ENCODE results near the gene BLOC1S3.

Gene BLOC1S3

DNA sequence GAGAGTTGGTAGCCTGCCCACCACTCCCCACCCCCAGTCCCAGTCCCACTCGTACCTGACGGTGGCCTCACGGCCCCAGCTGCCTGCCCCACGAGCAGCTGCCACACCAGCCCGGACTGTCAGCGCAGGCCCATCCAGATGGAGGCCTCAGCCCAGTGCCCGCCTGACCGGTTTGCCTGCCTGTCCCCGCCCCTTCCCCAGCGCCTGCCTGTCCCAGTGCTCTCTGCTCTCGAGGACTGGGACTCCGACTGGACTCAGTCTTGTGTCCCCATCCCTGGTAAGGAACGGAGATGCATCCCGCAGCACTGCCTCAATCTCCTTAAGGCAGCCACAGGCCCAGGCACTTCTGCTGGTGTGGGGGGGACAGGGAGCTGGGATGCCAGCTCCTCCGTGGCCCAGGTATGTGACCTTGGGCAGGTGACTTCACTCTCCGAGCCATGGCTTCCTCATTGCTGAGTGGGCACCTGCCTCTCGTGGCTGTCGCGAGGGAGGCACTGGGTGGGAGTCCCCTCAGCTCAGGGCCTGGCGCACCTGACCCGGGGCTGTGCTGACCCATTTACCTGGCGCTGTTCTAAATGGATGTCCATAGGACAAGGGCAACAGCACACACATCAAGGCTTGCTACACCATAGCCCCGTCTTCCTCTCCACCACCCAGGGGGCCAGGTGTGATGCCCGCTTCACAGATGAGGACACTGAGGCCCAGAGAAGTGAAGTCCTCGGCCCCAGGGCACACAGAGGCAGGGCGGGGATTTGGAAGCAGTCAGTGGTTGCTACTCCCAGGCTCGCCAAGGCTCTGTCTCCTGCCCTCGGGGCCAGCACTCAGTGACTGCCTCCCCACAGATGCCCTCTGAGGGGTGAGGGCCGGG, 17.5 kb upstream of the BLOC1S3 start, which contains the start of gene NKPD1:
Gene NKPD1 (minus strand): TSS at position 113 of the 868 bp plus-strand sequence. CDS start 832 bp downstream, outside the sequence.
- ATAC-seq (ENCODE audit: insufficient read depth, low read depth) (no peak), DNase-seq (no peak)
- Histone ChIP-seq H3K36me3 (ENCODE audit: insufficient read depth, low read length) (no peaks in the 10 kb centered on the region), H3K79me2 (ENCODE audit: insufficient read depth, low read length) (no peaks in the 10 kb centered on the region), H3K9me3 (ENCODE audit: insufficient read depth, low read length, severe bottlenecking) (no peaks in the 10 kb centered on the region), H3K27ac (ENCODE audit: low read length) (no peak within 1 kb of the TSS), H4K20me1 (ENCODE audit: insufficient read depth, low read length) (peaks cover 6% of the 10 kb centered on the region), H3K4me1 (ENCODE audit: insufficient read depth, low read length) (no peaks in the 10 kb centered on the region), H2AFZ (ENCODE audit: low read depth, low read length) (no peak within 1 kb of the TSS), H3K9ac (ENCODE audit: low read depth, low read length) (no peak within 1 kb of the TSS), H3K4me2 (ENCODE audit: insufficient read depth, low read length) (no peak within 1 kb of the TSS), H3K4me3 (ENCODE audit: low read depth in 1 of 2, low read length in 2 of 2) (no peak within 1 kb of the TSS), H3K27me3 (ENCODE audit: insufficient read depth, low read length, poor library complexity) (no peaks in the 10 kb centered on the region)
- TF ChIP-seq, protein P1, sequence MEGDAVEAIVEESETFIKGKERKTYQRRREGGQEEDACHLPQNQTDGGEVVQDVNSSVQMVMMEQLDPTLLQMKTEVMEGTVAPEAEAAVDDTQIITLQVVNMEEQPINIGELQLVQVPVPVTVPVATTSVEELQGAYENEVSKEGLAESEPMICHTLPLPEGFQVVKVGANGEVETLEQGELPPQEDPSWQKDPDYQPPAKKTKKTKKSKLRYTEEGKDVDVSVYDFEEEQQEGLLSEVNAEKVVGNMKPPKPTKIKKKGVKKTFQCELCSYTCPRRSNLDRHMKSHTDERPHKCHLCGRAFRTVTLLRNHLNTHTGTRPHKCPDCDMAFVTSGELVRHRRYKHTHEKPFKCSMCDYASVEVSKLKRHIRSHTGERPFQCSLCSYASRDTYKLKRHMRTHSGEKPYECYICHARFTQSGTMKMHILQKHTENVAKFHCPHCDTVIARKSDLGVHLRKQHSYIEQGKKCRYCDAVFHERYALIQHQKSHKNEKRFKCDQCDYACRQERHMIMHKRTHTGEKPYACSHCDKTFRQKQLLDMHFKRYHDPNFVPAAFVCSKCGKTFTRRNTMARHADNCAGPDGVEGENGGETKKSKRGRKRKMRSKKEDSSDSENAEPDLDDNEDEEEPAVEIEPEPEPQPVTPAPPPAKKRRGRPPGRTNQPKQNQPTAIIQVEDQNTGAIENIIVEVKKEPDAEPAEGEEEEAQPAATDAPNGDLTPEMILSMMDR (IDR thresholded peaks at IDR 0.05; ENCODE audit: borderline replicate concordance, extremely low read depth, low read length, poor library complexity, severe bottlenecking), result no peak
- TF ChIP-seq EZH2 (IDR thresholded peaks at IDR 0.05; ENCODE audit: borderline replicate concordance, low read depth, low read length, severe bottlenecking), result no peak

DNA sequence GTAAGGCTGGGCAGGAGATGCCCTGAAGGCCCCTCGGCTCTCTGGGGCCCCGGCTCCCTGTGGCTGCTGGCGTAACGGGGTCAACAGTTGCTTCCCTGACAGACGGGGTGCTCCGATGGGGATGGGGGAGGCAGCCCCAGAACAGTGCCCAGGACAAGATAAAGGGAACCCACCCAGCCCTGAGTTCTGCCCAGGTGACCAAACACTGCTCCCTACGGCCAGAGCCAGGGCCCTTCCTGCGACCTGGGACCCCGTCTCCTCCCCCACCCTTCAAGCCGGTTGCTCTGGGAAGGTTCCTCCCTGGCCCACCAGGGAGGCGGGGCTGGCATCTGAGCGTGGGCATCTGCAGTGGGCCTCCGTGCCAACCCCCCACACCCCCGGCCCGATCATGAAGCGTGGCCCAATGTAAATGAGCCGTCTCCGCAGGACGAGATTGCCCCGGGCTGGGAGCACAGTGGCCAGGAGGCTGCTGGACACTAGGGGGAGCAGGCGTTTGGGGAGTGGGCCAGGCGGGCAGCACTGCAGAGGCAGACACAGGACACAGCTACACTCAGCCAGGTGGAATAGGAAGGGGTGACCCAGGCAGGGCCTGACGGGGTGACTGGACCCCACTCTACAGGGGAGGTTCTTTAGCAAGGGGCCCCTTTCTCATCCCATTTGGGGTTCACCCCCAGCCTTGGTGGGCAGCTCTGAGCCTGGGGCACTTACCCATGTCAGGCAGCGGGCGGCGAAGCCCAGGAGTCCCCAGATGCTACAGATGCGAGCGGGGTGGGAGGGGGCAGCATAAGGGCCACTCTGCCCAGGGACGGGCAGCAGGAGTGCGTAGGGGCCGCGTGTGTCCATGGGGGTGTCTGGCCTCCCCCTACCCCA, 16.6 kb upstream of the BLOC1S3 start:
- Histone ChIP-seq H3K27ac (ENCODE audit: low read length) (no peak overlapping the region), H2AFZ (ENCODE audit: low read depth, low read length) (no peak overlapping the region), H3K36me3 (ENCODE audit: insufficient read depth, low read length) (no peaks in the 10 kb centered on the region), H3K4me2 (ENCODE audit: insufficient read depth, low read length) (no peak overlapping the region), H3K9me3 (ENCODE audit: insufficient read depth, low read length, severe bottlenecking) (no peaks in the 10 kb centered on the region), H3K9ac (ENCODE audit: low read depth, low read length) (no peak overlapping the region), H3K4me3 (ENCODE audit: low read depth in 1 of 2, low read length in 2 of 2) (no peak overlapping the region), H4K20me1 (ENCODE audit: insufficient read depth, low read length) (peaks cover 6% of the 10 kb centered on the region), H3K79me2 (ENCODE audit: insufficient read depth, low read length) (no peaks in the 10 kb centered on the region), H3K4me1 (ENCODE audit: insufficient read depth, low read length) (no peaks in the 10 kb centered on the region), H3K27me3 (ENCODE audit: insufficient read depth, low read length, poor library complexity) (no peaks in the 10 kb centered on the region)
- DNase-seq (no peak), ATAC-seq (ENCODE audit: insufficient read depth, low read depth) (no peak)
- TF ChIP-seq EZH2 (IDR thresholded peaks at IDR 0.05; ENCODE audit: borderline replicate concordance, low read depth, low read length, severe bottlenecking), result no peak
- TF ChIP-seq, protein P1 (IDR thresholded peaks at IDR 0.05; ENCODE audit: borderline replicate concordance, extremely low read depth, low read length, poor library complexity, severe bottlenecking), result peak; percentile 32

DNA sequence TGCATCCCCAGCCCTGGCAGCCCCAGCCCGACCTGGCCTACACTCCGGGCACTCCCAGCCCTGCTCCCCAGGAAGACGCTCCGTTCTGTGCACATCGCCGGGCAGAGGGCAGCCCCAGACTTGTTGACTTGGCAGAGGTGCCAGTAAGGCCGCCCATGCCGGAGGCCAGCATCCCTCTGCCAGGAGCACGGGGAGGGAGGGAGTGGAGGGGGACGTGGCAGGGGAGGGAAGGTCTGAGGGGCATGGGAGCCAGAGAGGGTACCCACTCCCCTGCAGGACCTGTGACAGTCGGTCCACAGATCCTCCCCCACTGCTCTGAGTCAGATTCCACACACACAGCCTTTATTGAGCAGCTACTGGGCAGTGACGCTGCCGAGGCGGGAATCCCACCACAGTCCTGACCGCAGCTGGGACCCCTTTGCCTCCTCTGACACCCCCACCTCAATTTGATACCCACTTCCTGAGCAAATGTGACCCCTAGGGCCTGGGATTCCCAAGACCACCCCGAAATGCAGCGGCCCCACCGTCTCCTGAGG, 15.9 kb upstream of the BLOC1S3 start:
- Histone ChIP-seq H3K4me3 (ENCODE audit: low read depth in 1 of 2, low read length in 2 of 2) (no peak overlapping the region), H4K20me1 (ENCODE audit: insufficient read depth, low read length) (peaks cover 6% of the 10 kb centered on the region), H3K36me3 (ENCODE audit: insufficient read depth, low read length) (no peaks in the 10 kb centered on the region), H3K79me2 (ENCODE audit: insufficient read depth, low read length) (no peaks in the 10 kb centered on the region), H3K9me3 (ENCODE audit: insufficient read depth, low read length, severe bottlenecking) (no peaks in the 10 kb centered on the region), H3K4me1 (ENCODE audit: insufficient read depth, low read length) (no peaks in the 10 kb centered on the region), H3K4me2 (ENCODE audit: insufficient read depth, low read length) (no peak overlapping the region), H3K27me3 (ENCODE audit: insufficient read depth, low read length, poor library complexity) (no peaks in the 10 kb centered on the region), H3K9ac (ENCODE audit: low read depth, low read length) (no peak overlapping the region), H3K27ac (ENCODE audit: low read length) (no peak overlapping the region), H2AFZ (ENCODE audit: low read depth, low read length) (no peak overlapping the region)
- no peak for TF ChIP-seq EZH2 (IDR thresholded peaks at IDR 0.05; ENCODE audit: borderline replicate concordance, low read depth, low read length, severe bottlenecking)
- TF ChIP-seq, protein P1 (IDR thresholded peaks at IDR 0.05; ENCODE audit: borderline replicate concordance, extremely low read depth, low read length, poor library complexity, severe bottlenecking), result no peak
- ATAC-seq (ENCODE audit: insufficient read depth, low read depth), result no peak
- DNase-seq, result no peak

Data from DND-41 (cell line).